ENCODE data around the gene CELSR1. TPM values are rescaled to one million over a fixed set of nuclear protein-coding genes. Genes with fewer than 3 reads are reported as not detected.

Gene CELSR1
- total and polyA plus RNA-seq, 2 of the 13 experiments (the other 11 are each of a cell fraction or from before 2014, with no cell fraction given) = 0.78 to 1.8 TPM

- TF ChIP-seq KIAA2018 (CRISPR knock-in tag; IDR thresholded peaks at IDR 0.05; ENCODE audit: borderline replicate concordance) = no peak
- TF ChIP-seq ZNF280B (CRISPR knock-in tag; IDR thresholded peaks at IDR 0.05; ENCODE audit: borderline replicate concordance) = peak; percentile 27; the same call in 1 of the 2 replicates
- TF ChIP-seq SP5 (CRISPR knock-in tag; IDR thresholded peaks at IDR 0.05; ENCODE audit: borderline replicate concordance, low read depth) = peak; percentile 72; the same call in 1 of the 2 replicates
- no peak for TF ChIP-seq FOXJ3 (CRISPR knock-in tag; IDR thresholded peaks at IDR 0.05; ENCODE audit: borderline replicate concordance)
- peak; percentile 77; the same call in 1 of the 2 replicates for TF ChIP-seq MIER3 (CRISPR knock-in tag; IDR thresholded peaks at IDR 0.05; ENCODE audit: borderline replicate concordance)
- TF ChIP-seq CEBPG (CRISPR knock-in tag; IDR thresholded peaks at IDR 0.05) = peak; percentile 31; the same call in 1 of the 2 replicates
- TF ChIP-seq MED1 (CRISPR knock-in tag; IDR thresholded peaks at IDR 0.05) = peak; percentile 80; the same call in 1 of the 2 replicates
- TF ChIP-seq LRRFIP1 (CRISPR knock-in tag; conservative IDR thresholded peaks at IDR 0.05) = no peak
- no peak for TF ChIP-seq TMF1 (CRISPR knock-in tag; IDR thresholded peaks at IDR 0.05; ENCODE audit: low read depth)
- peak; percentile 65 for TF ChIP-seq SOX5 (CRISPR knock-in tag; IDR thresholded peaks at IDR 0.05; ENCODE audit: borderline replicate concordance)
- TF ChIP-seq ARID5B (CRISPR knock-in tag; IDR thresholded peaks at IDR 0.05) = peak; percentile 76
These were observed 106.2 kb downstream of the CELSR1 start (continued) for GRCh38 chr22:46430961-46431838.
